HG02678 (cell line): ENCODE measurements around the gene BIRC6.
"Not testable (repeated sequence)": the region's sequence is repeated elsewhere in the genome, so short reads cannot be mapped to it uniquely, and the experiment has no call there.

Source experiments
- ATAC-seq: cut with Tn5 transposase; IDR thresholded peaks from one replicate; pipeline ENCODE4 v1.9.1; 2021; ENCODE audit warnings: mild to moderate bottlenecking, moderate library complexity; ENCODE audit not compliant: unreplicated experiment

BIRC6 gene

DNA sequence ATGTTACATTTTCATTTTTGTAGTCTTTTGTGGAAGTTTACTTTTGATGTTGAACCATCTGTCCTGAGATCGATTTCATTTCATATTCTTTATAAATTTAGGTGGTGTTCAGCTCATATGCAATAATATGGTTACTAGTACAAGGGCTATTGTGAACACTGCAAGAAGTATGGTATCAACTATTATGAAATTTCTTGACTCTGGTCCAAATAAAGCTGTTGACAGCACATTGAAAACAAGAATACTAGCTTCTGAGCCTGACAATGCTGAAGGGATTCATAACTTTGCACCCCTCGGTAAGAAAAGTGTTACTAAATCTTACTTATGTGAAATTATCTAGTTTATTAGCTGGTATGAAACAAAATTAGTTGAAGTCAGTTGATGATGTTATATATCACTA is 146.1 kb downstream of the BIRC6 start:
- ATAC-seq = no peak

DNA sequence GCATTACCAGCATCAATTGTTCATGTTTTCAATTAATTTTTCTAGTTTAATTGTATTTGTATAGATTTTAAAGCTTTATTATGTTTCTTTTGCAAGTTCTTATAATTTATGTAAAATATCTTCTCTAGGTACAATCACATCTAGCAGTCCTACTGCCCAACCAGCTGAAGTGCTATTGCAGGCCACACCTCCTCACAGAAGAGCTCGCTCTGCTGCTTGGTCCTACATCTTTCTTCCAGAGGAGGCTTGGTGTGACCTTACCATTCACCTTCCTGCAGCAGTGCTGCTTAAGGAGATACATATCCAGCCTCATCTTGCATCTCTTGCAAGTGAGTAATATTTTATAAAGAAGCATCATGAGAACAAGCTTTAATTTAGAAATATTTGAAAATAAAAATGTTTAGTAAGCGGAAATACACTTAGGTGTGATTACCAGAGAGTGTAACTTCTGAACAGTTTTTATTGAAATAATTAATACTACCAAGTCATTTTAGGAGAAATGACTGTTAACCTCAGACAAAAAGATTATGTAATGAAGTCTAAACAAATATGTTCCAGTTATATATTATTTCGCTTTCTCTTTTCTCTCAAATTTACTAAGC is 148.2 kb downstream of the BIRC6 start:
- ATAC-seq = no peak

DNA sequence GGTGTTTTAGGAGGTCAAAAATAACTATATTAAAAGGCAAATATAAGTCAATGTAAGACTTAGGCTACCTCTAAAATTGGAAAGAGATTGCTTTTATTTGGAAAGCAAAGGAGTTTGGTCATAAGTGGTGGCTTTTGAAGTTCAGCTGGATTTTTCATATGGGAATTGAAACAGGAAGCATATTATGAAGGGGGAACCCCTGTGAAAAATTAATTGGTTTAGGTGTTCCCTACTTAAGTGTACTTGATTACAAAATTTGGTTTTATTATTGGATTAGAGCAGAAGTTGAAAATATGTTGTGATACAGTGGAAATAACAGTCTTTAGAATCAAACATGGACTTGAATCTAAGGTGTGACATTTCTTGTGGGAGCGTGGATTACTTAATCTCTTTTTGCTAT is 149.6 kb downstream of the BIRC6 start:
- ATAC-seq = no peak

DNA sequence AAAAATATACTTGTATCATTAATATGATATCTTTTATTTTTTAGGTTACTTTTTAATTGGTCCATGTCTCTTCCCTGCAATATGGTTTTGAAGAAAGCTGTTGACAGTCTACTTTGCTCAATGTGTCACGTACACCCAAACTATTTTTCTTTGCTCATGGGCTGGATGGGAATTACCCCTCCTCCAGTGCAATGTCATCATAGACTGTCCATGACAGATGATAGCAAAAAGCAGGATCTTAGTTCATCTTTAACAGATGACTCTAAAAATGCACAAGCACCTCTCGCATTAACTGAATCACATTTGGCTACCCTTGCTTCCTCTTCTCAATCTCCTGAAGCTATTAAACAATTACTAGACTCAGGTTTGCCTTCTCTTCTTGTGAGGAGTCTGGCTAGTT is 158.1 kb downstream of the BIRC6 start:
- no peak for ATAC-seq

DNA sequence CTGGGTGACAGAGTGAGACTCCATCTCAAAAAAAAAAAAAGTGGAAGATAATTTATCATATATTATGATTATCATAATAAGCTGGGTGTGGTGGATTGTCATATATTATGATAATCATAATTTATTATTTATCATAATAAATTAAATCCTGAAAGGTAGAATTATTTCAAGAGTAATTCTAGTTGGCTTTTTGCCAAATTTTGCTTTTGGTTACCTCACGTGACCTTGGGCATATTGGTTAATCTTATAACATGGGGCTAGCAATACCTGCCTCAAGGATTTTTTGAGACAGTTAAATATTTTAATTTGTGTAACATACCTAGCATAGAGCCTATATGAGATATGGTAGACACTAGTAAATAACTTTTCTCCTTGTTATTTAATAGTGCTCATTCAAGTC is 159.7 kb downstream of the BIRC6 start:
- ATAC-seq = no peak

DNA sequence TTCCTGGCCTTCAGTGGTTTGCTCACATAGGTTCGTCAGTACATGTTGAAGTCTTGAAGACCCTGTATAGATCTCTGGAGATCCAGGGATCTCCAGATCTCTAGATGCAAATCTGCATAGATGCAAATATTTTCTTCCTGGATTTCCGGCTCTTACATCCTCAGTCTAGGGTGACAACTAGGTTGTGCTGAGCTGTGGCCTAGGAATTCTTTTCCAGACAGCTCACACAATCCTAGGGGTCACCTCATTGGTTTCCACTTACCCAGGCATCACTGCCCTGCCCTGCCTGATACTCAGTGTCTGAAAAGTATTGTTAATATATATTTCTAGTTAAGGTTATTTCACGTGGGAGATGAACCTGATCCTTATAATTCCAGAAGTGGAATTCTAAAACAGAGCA is 165.9 kb downstream of the BIRC6 start:
- no peak for ATAC-seq

DNA sequence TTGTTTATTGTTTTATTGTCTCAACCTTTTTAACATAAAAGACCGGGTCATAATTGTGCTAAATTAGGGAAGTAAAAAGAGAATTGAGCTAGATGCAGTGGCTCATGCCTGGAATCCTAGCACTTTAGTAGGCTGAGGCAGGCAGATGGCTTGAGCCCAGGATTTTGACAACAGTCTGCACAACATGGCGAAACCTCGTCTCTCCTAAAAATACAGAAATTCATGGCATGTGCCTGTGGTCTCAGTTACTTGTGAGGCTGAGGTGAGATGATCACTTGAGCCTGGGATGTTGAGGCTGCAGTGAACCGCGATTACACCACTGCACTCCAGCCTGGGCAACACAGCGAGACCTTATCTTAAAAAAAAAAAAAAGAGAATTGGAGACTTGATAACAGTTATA is 166.9 kb downstream of the BIRC6 start:
- no peak for ATAC-seq

DNA sequence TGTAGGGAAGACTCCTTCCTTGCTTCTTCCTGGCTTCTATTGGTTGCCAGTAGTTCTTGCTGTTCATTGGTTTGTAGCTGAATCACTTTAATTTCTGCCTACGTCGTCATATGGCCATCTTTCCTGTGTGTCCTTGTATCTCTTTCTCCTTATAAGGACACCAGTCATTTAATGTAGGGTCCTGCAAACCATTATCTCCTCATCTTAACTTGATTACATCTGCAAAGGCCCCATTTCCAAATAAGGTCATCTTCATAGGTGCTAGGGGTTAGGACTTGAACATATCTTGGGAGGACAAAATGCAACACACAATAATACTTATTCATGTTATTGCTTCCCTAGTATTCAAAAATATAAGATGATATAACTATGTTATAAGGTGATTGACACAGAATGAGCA is 175.5 kb downstream of the BIRC6 start:
- ATAC-seq = no peak

DNA sequence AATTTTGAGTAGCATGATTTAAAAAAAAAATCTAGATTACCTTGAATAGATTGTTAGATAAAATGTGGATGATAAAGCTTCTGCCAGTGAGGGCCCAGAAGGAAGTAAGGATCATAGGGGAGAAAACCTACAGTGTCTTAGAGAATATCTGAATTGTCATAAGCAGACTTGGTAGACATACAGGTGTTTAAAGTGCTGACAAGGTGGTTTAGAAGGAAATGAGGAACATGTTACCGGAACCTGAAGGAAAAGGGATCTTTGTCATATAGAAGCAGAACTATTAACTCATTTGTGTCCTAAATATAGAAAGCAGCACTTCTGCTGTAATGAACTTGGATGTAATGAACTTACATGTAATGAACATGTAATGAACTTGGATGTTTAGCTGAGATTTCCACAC is 176.1 kb downstream of the BIRC6 start:
- no peak for ATAC-seq

DNA sequence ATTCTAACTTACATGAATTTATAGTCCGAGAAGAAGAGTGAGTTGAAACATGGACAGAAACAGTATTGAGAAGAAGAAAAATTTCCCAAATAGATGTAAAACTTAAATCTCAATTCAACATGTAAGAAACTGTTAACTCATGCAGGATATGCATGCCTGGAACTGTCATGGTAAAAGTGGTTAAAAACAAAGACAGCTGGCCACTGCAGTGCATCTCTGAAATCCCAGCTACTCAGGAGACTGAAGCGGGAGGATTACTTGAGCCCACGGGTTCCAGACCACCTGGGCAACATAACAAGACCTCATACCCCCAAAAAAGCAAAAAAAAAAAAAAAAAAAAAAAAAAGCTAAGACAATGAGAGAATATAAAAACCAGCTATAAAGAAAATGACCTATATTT is 178.0 kb downstream of the BIRC6 start:
- ATAC-seq = no peak

DNA sequence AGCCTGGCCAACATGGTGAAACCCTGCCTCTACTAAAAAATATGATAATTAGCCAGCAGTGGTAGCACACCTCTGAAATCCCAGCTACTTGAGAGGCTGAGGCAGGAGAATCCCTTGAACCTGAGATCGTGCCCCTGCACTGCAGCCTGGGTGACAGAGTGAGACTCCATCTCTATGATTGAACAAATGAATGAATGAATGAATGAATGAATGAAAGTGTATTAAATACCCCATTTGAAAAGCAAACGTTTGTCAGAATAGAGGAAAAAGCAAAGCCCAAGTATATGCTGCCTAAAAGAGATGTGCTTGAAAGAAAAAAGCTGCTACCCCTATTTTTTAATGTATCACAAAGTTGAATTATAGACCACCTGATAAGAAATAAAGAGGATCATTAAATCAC is 181.9 kb downstream of the BIRC6 start:
- ATAC-seq = no peak

DNA sequence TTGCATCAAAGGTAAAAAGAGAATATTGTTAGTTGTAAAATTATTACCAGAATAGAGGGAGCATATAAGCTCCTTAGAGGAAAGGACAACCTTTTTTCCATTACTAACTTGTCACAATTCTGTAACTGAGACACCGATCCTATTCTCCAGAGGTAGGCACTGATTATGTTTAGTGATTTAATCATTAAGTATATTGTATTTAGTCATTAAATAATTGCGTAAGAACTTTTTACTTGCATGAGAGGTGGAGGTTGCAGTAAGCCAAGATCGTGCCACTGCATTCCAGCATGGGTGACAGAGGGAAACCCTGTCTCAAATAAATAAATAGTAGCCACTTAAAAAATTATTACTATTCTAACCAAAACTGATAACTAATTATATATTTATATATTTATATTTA is 195.7 kb downstream of the BIRC6 start:
- ATAC-seq = not testable (repeated sequence)

DNA sequence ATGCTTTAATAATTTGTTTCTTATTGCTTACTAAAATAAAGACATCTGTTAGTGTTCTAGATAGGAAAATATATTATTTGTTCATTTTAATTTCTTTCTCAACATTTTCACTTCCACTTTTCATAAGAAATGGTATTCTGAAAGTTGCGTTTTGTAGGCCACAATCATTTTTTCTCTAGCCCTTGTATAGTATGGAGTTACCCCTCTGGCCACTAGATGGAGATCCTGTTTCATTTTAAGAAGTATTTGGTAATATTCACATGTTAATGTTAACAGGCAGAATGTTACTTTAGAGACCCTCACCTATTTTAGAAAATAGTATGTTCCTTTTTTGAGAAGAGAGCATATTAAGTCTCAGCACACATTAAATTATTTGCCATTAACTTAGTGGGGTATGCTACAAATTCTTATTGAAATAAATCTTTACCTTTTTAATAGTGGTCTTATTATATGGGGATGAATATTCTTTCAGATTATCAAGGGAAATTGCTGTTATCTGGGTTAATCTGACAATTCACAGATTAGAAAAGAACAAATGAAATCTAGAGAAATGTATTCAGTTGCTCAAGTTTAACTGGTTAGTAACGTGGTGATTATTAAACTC is 197.1 kb downstream of the BIRC6 start:
- peak; percentile 84 for ATAC-seq

DNA sequence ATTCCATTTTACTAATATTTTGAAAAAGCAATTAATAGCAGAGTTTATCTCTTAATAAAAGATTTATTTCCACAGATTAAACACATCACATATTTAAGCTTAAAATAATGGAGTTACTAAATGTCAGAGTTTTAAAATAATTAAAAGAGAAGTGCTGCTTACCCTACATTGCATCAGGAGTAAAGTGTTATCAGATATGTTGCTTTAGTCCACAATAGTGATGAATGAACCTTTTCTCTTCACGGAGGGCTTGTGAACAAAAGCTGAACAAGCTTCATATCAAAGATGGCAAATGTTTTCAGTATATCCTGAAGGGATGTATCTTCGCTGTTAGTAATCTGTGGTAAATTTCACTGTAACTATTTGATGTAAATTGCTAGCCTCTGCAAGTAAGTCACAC is 201.7 kb downstream of the BIRC6 start:
- no peak for ATAC-seq

DNA sequence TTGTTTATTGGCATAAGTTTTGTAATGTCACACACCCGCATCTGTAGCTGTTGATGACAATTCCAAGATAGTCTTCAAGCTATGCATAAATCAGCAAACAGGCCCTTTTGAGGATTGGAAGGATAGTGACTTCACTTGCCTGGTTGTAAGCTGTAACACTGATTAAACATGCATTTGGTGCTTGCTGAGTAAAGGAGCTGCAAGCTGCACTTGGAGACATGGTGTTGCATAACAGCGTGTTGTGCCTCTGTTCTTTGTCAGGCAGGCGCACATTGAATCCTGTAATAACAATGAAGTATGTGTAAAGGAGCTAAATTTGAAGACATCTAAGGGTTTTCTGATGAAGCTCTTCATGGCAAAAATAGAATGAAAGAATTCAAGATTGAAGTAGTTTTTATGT is 202.3 kb downstream of the BIRC6 start:
- no peak for ATAC-seq

DNA sequence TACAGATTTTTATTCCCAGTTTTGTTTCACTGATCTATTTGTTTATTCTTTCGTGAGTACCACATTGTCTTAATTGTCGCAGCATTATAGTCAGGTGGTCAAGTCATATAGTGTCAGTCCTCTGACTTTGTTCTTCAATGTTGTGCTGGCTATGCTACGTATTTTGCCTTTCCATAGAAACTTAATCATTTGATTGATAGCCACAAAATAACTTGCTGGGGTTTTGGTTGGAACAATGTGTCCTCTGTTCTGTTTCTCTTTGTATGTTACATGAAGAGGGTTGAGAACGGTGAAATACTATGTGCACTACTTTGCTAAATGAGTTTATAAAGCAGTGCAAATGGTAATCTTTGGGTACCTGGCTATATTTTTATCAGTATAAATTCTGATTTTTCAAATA is 206.1 kb downstream of the BIRC6 start:
- no peak for ATAC-seq

DNA sequence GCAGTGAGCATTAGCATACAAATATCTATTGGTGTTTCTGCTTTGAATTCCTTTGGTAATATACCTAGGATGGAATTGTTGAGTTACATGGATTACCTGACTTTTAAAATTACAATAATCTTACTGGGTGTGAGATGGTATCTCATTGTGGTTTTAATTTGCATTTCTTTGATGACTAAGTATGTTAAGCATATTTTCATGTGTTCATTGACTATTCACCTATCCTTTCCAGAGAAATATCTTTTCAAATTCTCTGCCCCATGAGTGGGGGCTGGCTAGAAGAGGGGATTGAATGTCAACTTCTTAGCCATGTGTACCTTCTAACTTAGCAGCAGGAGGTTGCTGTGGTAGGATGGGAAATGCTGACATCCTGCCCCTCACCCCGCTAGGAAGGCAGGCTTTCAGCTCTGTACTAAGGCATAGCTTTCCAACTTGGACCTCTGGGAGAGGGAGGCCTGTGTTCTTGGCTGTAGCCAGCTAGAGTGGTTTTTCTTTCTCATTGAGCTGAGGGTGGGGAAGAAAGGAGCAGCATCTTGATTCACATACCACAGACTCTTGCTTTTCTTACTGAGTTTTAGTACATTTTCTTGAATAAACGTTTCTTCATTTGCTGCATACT is 207.7 kb downstream of the BIRC6 start:
- ATAC-seq = no peak

DNA sequence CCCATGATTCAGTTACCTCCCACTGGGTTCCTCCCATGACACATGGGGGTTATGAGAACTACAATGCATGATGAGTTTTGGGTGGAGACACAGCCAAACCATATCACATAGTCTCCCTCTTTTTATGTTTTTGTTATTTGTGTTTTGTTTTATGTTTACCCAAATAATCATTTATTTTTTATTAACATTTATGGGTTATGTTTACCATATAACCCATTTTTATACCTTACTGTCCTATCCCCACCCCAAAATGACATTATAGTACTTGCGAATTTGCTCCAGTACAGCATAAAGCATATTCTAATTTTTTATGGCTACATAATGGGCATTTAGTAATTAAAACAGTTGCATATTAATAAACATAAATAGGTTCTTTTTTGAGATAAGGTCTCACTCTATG is 209.1 kb downstream of the BIRC6 start:
- no peak for ATAC-seq

DNA sequence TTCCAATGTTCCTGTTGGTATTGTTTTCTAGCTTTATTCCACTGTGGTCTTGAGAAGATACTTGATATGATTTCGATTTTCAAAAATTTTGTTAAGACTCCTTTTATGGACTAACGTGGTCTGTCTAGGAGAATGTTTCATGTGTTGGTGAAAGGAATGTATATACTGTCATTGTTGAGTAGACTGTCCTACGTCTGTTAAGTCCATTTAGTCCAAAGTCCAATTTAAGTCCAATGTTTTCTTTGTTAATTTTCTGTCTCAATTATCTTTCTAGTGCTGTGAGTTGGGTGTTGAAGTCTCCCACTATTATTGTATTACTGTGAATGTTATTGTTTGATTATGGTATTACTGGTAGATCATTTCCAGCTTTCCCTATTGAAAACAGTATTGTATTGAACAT is 215.2 kb downstream of the BIRC6 start:
- no peak for ATAC-seq

DNA sequence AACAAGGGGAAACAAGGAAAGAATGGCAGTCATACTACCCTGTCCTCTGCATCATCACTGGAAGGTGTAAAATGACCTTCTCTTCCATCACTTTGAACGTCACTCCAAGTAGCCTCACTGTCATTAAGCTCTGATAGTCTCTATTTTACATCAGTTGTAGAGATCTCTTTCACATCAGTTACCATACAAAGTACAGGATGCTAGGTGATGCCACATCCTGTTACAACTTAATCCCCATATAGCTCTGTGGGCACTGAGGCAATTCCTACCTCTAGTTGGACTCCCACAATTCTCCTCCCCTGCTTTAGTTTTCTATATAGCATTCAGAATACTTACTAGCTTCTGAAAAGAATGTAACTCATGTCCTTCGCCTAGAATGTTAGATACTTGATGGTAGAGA is 215.9 kb downstream of the BIRC6 start:
- no peak for ATAC-seq

DNA sequence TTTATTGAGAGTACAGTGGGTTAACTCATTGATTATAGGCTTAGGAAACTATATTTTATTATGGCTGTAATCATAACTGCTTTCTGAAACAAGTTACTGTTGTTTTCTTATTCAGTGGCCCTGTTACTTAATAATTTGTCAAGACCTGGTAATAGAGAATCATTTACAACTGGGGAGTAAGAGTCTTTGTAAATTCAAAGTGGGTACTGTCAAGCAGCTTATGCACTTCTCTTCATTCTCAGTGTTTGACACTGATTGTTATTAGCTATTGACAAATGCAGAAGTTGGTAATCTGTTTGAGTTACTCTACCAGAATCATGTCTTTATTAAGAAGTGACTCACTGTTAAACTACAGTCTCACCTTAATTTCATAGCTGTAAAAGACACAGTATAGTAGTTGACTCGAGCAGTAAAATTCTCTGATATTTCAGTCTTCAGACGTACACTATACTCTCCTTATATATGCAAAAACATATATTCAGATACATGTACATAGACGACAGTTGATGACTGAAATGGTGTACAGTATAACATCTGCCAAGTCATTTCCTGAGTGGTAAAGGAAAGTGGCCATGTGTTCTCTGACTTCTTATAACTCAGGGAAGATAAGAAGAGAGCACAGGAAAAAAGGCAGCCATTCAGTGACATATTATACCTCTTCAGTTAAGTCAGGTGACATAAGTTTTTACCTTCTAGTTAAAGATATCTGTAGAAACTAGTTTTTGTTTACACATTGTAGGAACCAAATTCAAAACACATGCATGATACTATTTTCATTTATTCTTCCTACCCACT is 235.0 kb downstream of the BIRC6 start:
- peak; percentile 85 for ATAC-seq

DNA sequence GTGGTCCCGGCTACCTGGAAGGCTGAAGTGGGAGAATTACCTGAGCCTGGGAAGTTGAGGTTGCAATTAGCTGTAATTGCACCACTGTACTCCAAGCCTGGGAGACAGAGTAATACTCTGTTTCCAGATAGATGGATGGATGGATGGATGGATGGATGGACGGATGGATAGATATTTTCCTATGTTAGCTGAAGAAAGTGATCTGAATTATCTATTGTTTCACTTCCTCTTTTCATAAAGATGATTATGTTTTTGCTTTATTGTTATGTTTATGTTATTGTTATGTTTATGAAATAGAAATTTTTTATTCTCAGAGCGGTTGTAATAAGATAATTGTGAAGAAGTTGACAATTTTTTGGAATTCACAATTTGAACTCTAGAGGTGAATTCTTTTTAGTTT is 237.8 kb downstream of the BIRC6 start:
- ATAC-seq = no peak
